HG02571 (cell line): Measurements from ENCODE around the gene TOMM6.
A peak's percentile ranks its signal among the peaks of the same experiment; 100 is the strongest.
"Not testable (repeated sequence)": the region's sequence is repeated elsewhere in the genome, so short reads cannot be mapped to it uniquely, and the experiment has no call there.

ENCODE experiments used
- ATAC-seq: cut with Tn5 transposase; IDR thresholded peaks from one replicate; pipeline ENCODE4 v1.9.1; 2021; ENCODE audit warnings: mild to moderate bottlenecking, moderate library complexity; ENCODE audit not compliant: unreplicated experiment

The TOMM6 gene

GRCh38 chr6:41759905-41760579 is 27.5 kb upstream of the TOMM6 start:
- no peak for ATAC-seq

- no peak for ATAC-seq
These were observed 24.0 kb upstream of the TOMM6 start for GRCh38 chr6:41763470-41763869.

DNA sequence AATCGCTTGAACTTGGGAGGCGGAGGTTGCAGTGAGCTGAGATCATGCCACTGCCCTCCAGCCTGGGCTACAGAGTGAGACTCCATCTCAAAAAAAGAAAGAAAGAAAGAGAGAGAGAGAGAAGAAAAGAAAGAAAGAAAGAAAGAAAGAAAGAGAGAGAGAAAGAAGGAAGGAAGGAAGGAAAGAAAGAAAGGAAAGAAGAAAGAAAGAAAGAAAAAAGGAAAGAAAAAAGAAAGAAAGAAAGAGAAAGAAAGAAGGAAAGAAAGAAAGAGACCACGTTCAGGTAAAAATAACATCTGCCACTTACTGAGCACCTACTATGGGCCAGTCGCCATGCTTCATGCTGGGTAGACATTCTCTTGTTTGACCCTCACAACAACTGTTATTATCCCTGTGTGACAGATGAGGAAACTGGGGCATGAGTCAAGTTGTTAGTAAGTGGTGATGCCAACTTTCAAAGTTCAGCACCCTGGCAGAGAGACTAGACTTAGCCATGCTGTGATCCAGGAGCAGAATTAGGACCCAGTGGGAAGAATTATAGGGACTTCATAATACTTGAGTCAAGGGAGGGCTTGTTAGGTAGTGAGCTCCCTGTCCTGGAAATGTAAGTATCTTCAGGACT is 21.3 kb upstream of the TOMM6 start:
- not testable (repeated sequence) for ATAC-seq

- no peak for ATAC-seq
These were observed 20.2 kb upstream of the TOMM6 start for GRCh38 chr6:41767112-41767833.

DNA sequence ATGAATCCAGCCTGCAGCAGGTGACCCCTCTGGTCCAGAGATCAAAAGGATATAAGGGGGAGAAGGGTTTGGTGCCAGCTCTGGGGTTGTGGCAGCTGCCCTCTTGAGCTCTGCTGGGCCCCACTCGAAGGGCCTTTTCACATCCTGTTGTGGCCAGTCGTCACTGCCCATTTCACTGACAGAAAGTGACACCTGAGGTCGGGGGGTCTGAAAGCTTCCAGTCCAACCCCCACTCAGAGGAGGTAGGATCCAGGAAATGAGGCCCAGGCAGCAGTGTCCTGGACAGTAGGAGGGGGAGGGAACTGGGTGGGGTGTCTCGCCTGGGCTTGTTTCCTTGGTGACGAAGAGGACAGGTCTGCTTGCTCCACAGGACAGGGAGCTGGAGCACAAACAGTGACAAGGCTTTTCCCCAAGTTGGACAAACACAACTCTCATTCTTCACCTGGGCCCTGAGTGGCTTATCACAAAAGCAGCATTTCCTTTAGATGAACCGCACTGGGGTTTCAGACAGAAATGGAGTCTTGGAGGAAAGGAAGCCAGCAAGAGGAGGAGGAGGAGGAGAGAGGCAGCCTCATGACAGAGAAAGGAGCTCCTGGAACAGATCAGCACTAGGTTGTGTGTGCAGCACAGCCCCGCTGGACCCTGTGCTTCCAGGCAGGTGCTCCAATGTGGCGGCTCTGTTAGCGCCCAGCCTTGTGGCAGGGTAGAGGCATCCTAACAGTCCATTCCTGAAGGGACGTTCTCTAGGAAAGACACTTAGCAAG is 18.8 kb upstream of the TOMM6 start:
- no peak for ATAC-seq

- ATAC-seq = no peak
These were observed 18.1 kb upstream of the TOMM6 start for GRCh38 chr6:41769376-41769775.

- ATAC-seq = no peak
These were observed 17.0 kb upstream of the TOMM6 start for GRCh38 chr6:41770381-41771057.

DNA sequence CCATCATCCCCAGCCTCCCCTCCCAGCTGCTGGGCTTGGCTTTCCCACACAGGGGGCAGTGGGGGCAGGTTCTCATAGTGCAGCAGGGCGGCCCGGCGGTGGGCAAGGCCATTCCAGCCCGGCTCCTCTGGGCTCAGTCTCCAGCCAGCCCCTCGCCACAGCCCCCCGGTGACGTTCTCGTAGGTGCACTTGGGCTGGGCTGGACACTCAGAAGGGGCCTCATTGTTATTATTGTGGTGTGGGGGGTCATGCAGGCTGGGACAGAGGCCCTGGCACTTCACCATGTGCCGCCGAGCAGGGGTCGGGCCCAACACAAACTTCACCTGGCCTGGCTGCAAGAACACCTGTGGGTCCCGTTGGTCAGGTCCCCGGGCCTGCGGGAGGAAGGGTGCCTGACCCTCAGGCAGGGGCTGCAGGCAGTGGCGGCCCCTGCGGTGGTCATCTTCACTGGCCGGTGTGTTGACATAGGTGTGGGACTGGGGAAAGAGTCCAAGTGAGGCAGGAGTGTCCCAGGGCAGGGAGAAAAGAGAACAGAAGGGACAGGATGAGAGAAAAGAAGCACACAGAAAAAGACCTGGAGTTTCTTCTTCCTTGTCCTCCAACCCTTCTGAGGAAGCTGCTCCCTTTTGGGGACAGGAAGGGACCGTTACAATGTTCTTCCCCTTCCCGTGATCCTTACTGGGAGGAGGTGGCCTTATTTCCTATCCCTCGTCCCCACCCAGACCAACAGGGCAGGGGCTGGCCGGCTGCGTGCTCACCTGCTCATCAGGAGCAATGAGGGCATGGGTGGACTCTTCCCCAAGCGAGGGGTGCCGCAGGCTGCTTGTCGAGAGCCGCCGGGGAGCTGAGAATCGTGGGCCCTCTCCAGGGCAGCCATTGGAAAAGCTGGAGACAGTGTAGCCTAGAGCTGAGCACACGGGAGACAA is 16.2 kb upstream of the TOMM6 start:
- no peak for ATAC-seq

GRCh38 chr6:41774841-41775240 is 12.7 kb upstream of the TOMM6 start:
- no peak for ATAC-seq

- ATAC-seq = no peak
These were observed 12.1 kb upstream of the TOMM6 start for GRCh38 chr6:41775293-41775882.

DNA sequence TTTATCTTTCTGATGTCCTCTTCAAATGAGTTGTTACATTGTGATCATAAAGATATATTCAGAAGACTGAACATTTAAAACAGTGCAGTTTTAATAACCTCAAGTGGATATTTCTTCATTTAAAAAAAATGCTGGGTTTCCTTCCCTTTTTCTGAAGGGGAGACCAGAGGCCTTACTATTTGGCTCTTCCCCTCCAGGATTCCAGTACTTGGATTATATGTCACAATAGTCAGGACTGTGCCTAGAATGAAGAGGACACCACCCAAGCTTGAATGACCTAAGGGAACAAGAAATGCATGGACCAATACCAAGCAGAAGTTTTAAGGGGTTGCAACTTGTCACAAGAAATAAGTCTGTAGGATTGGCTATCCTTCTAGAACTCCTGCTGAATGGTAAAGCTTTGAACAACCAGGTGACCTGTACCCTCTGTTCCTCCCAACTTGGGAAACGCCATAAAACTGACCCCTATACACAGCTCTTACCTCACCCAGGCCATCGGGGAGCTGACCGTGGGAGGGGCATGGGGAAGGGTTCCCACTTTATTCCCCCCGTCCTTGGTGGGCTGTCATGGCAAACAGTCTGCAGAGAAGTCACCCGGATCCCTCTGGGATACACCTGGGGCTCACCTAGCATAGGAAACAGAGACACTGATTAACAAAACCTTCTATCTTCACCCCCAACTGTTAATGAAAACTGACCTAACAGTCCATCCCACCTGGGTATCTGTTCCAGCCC is 9.8 kb upstream of the TOMM6 start:
- no peak for ATAC-seq

DNA sequence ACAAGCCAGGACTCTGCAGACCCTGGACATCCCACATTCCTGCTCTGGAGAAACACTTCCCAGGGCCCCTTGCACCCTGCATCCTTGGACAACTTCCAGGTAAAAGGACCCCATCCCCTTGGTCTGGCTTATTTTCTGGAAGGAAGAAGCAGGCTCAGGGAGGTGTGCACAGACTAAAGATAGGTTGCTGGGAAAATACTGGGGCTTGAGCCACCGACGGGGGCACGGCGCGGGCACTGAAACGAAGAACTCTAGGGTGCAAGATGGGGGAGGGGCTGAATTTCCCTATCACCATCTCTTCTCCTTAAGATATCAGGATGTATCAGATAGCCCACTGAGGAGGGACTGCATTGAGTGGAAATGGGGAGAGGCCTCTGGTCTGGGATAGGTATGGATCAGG is 8.6 kb upstream of the TOMM6 start:
- ATAC-seq = no peak

DNA sequence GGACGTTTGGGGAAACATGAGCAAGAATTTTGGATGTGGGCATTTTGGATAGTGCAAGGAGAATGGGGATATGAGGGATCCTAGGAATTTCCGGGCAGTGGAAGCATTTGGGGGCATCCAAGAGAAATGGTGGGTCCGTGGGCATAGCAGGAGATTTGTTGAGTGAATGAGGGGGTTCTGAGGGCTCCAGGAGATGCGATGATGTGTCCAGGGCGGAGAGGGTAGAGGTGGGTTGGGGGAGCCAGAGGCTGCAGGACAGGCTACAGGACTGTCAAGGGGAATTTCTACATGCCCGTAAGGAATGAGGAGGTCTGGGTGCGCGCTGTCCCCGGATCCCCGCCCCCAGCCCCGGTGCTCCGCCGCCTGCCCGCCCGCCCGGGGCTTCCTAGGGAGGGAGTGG is 8.2 kb upstream of the TOMM6 start:
- peak; percentile 7 for ATAC-seq

GRCh38 chr6:41779788-41780550 is 7.5 kb upstream of the TOMM6 start, which contains the start of gene FRS3:
Gene FRS3, minus strand, starts transcription at chr6:41779900. Its CDS starts 2,913 bp downstream, at chr6:41776987.
- ATAC-seq = peak; percentile 90

- no peak for ATAC-seq
These were observed 6.7 kb upstream of the TOMM6 start, which contains the start of gene PRICKLE4 for GRCh38 chr6:41780551-41781365. Gene PRICKLE4, plus strand, starts transcription at chr6:41780782. Its CDS starts 2,692 bp downstream, at chr6:41783474.

DNA sequence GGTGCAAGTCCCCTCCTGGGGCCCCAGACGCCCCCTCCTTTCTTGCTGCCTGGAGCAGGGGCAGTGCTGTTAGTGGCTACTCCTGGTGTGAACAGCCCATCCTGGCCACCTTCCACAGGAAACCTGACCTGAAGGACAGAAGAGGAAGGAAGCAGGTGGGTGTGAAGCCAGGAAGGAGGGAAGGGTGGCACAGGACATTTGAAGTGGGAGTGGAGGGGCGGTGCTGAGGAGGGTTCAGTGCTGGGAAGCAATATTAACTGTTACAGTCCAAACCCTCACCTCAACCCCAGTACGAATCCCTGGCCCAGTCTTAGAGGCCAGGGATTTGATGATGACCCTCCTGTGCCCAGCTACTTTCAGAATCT is 6.1 kb upstream of the TOMM6 start:
- ATAC-seq = no peak
